ENCODE measurements around the gene NPEPPS. TPM values are rescaled to one million over a fixed set of nuclear protein-coding genes. Genes with fewer than 3 reads are reported as not detected.

Gene NPEPPS
- total RNA-seq, 1 experiment from 2014 or later = 78.4 TPM

GRCh38 chr17:47628014-47628566 is 97.2 kb downstream of the NPEPPS start:
- BruUV-seq (replicated peaks) = no TSS peak
- no peak overlapping the region for H3K27ac Mint-ChIP-seq (ENCODE audit: low read depth, unreplicated experiment)
- no peaks in the 10 kb centered on the region for H3K4me1 Mint-ChIP-seq (ENCODE audit: insufficient read depth, unreplicated experiment)
- H3K36me3 Mint-ChIP-seq (ENCODE audit: insufficient read depth, unreplicated experiment) = peaks cover 25% of the 10 kb centered on the region
- CTCF ChIA-PET = no interaction called here
- TF ChIP-seq CTCF (IDR thresholded peaks at IDR 0.05; ENCODE audit: unreplicated experiment) = no peak
- POLR2A ChIA-PET = interaction anchor here (1.0 kb wide), 1 partner anchor 22 kb away, joined by 4 read pairs; no protein-coding TSS in a partner anchor
- H3K4me3 Mint-ChIP-seq (ENCODE audit: unreplicated experiment) = no peak overlapping the region
- H3K27me3 Mint-ChIP-seq (ENCODE audit: insufficient read depth, unreplicated experiment) = no peaks in the 10 kb centered on the region
- no peaks in the 10 kb centered on the region for H3K9me3 Mint-ChIP-seq (ENCODE audit: unreplicated experiment)
- no peak for DNase-seq (ENCODE audit: unreplicated experiment)
- intact Hi-C loops (cut with micrococcal nuclease) = no loop called here

- no peak overlapping the region for H3K4me3 Mint-ChIP-seq (ENCODE audit: unreplicated experiment)
- no peaks in the 10 kb centered on the region for H3K4me1 Mint-ChIP-seq (ENCODE audit: insufficient read depth, unreplicated experiment)
- no peaks in the 10 kb centered on the region for H3K27me3 Mint-ChIP-seq (ENCODE audit: insufficient read depth, unreplicated experiment)
- ChIA-PET CTCF (interaction anchor here (1.4 kb wide), 1 partner anchor 14 kb away, joined by 3 read pairs; no protein-coding TSS in a partner anchor), POLR2A (interaction anchor here (1.6 kb wide), 1 partner anchor 19 kb away, joined by 4 read pairs; no protein-coding TSS in a partner anchor)
- no TSS peak for BruUV-seq (replicated peaks)
- intact Hi-C loops (cut with micrococcal nuclease) = no loop called here
- no peak for TF ChIP-seq CTCF (IDR thresholded peaks at IDR 0.05; ENCODE audit: unreplicated experiment)
- H3K36me3 Mint-ChIP-seq (ENCODE audit: insufficient read depth, unreplicated experiment) = peaks cover 8% of the 10 kb centered on the region
- H3K27ac Mint-ChIP-seq (ENCODE audit: low read depth, unreplicated experiment) = no peak overlapping the region
- DNase-seq (ENCODE audit: unreplicated experiment) = no peak
- no peaks in the 10 kb centered on the region for H3K9me3 Mint-ChIP-seq (ENCODE audit: unreplicated experiment)
Measured at GRCh38 chr17:47629826-47630225, 98.9 kb downstream of the NPEPPS start.

GRCh38 chr17:47630614-47631013 is 99.7 kb downstream of the NPEPPS start:
- H3K27ac Mint-ChIP-seq (ENCODE audit: low read depth, unreplicated experiment) = no peak overlapping the region
- H3K27me3 Mint-ChIP-seq (ENCODE audit: insufficient read depth, unreplicated experiment) = no peaks in the 10 kb centered on the region
- TF ChIP-seq CTCF (IDR thresholded peaks at IDR 0.05; ENCODE audit: unreplicated experiment) = no peak
- intact Hi-C loops (cut with micrococcal nuclease) = no loop called here
- no peaks in the 10 kb centered on the region for H3K9me3 Mint-ChIP-seq (ENCODE audit: unreplicated experiment)
- ChIA-PET CTCF (interaction anchor here (1.4 kb wide), 1 partner anchor 15 kb away, joined by 3 read pairs; no protein-coding TSS in a partner anchor), POLR2A (interaction anchor here (1.4 kb wide), 1 partner anchor 18 kb away, joined by 4 read pairs; the partner anchor contains the start of gene KPNB1)
- no peaks in the 10 kb centered on the region for H3K4me1 Mint-ChIP-seq (ENCODE audit: insufficient read depth, unreplicated experiment)
- DNase-seq (ENCODE audit: unreplicated experiment) = no peak
- BruUV-seq (replicated peaks) = no TSS peak
- no peak overlapping the region for H3K4me3 Mint-ChIP-seq (ENCODE audit: unreplicated experiment)
- H3K36me3 Mint-ChIP-seq (ENCODE audit: insufficient read depth, unreplicated experiment) = peaks cover 4% of the 10 kb centered on the region

- Mint-ChIP-seq H3K4me1 (ENCODE audit: insufficient read depth, unreplicated experiment) (no peaks in the 10 kb centered on the region), H3K9me3 (ENCODE audit: unreplicated experiment) (no peaks in the 10 kb centered on the region), H3K36me3 (ENCODE audit: insufficient read depth, unreplicated experiment) (peaks cover 14% of the 10 kb centered on the region), H3K27me3 (ENCODE audit: insufficient read depth, unreplicated experiment) (no peaks in the 10 kb centered on the region), H3K4me3 (ENCODE audit: unreplicated experiment) (no peak overlapping the region), H3K27ac (ENCODE audit: low read depth, unreplicated experiment) (no peak overlapping the region)
- intact Hi-C loops (cut with micrococcal nuclease) = no loop called here
- BruUV-seq (replicated peaks) = no TSS peak
- no peak for TF ChIP-seq CTCF (IDR thresholded peaks at IDR 0.05; ENCODE audit: unreplicated experiment)
- DNase-seq (ENCODE audit: unreplicated experiment) = no peak
- CTCF ChIA-PET = interaction anchor here (0.5 kb wide), 1 partner anchor 16 kb away, joined by 3 read pairs; no protein-coding TSS in a partner anchor
- POLR2A ChIA-PET = interaction anchor here (0.7 to 2.5 kb wide), 3 partner anchors 8 to 837 kb away, joined by 4 to 13 read pairs (median 10); no protein-coding TSS in a partner anchor
Measured at GRCh38 chr17:47632991-47633390, 102.1 kb downstream of the NPEPPS start.

Measured in MCF 10A (cell line).